ENCODE results near the gene FIGN. TPM values are rescaled to one million over a fixed set of nuclear protein-coding genes. Genes with fewer than 3 reads are reported as not detected.

FIGN gene
- total and polyA plus RNA-seq, 2 of the 13 experiments (the other 11 are each of a cell fraction or from before 2014, with no cell fraction given): 6.6 to 6.7 TPM

DNA sequence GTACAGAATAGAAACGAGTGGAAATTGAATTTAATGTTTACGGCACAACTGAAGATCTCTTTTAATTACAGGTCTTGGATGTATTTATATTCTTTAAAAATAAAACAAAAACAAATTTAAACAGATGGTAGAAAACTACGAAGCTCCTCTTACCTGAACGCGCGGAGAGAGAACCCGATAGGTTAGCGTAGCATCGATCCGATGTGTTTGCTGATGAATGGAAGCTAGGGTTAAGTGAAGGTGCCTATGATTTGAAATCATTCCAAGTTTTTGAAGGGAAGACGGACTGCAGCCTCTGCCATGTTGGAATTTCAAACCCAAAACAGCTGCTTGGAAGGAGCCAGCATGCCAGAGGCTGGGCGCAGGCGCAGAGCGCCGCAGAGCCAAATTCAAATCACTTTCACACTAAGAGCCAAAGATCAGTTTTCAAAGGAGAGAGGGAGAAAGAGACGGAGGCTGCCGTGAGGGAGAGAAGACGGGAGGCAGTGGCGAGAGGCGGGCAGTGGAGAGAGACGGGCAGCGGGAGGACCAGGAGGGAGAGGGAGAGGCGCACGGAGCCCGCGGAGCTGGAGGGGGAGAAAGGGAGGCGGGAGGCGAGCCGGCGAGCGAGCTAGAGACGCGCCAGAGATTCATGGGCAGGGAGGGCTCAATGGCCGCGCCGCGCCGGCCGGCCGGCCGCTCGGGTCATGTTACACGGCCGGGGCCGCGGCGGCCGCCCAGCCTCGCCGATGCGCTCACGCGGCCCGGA is at the start of gene FIGN (continued):
- TF ChIP-seq, protein P1, sequence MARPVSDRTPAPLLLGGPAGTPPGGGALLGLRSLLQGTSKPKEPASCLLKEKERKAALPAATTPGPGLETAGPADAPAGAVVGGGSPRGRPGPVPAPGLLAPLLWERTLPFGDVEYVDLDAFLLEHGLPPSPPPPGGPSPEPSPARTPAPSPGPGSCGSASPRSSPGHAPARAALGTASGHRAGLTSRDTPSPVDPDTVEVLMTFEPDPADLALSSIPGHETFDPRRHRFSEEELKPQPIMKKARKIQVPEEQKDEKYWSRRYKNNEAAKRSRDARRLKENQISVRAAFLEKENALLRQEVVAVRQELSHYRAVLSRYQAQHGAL (CRISPR knock-in tag; IDR thresholded peaks at IDR 0.05; ENCODE audit: not compliant biosample characterization): no peak
- no peak for TF ChIP-seq ATF7 (IDR thresholded peaks at IDR 0.05)
- no peak for TF ChIP-seq ATF7 (CRISPR knock-in tag; IDR thresholded peaks at IDR 0.05)
- 0 out of 2 replicates have a peak, but pooled peaks have one; percentile 68 for TF ChIP-seq RARG (CRISPR knock-in tag; IDR thresholded peaks at IDR 0.05; ENCODE audit: low read depth)
- TF ChIP-seq ELF3 (CRISPR knock-in tag; IDR thresholded peaks at IDR 0.05): peak; percentile 33
- no peak; the same call in 1 of the 2 replicates for TF ChIP-seq FOXP1 (IDR thresholded peaks at IDR 0.05)
- TF ChIP-seq FOXP1 (CRISPR knock-in tag; IDR thresholded peaks at IDR 0.05): no peak
- no peak for TF ChIP-seq RARA (CRISPR knock-in tag; IDR thresholded peaks at IDR 0.05)
- TF ChIP-seq ZNF224 (CRISPR knock-in tag; IDR thresholded peaks at IDR 0.05): no peak
- no peak for TF ChIP-seq KDM6A (CRISPR knock-in tag; IDR thresholded peaks at IDR 0.05; ENCODE audit: low read depth)
- no peak; the same call in 1 of the 2 replicates for TF ChIP-seq ZSCAN20 (CRISPR knock-in tag; IDR thresholded peaks at IDR 0.05; ENCODE audit: borderline replicate concordance)
- TF ChIP-seq, protein P2, sequence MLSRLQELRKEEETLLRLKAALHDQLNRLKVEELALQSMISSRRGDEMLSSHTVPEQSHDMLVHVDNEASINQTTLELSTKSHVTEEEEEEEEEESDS (CRISPR knock-in tag; IDR thresholded peaks at IDR 0.05; ENCODE audit: borderline replicate concordance): peak; percentile 80; the same call in 1 of the 2 replicates
- TF ChIP-seq HMGA1 (CRISPR knock-in tag; conservative IDR thresholded peaks at IDR 0.05): no peak; the same call in 1 of the 2 replicates
- TF ChIP-seq MXI1 (IDR thresholded peaks at IDR 0.05; ENCODE audit: borderline replicate concordance, low read depth, low read length): peak; percentile 40; the same call in 1 of the 3 replicates
- TF ChIP-seq EZH2 (conservative IDR thresholded peaks at IDR 0.05; ENCODE audit: low read depth, low read length): no peak
- TF ChIP-seq SKI (IDR thresholded peaks at IDR 0.05; ENCODE audit: partially characterized antibody): peak; percentile 20
- no peak for TF ChIP-seq FLYWCH1 (CRISPR knock-in tag; IDR thresholded peaks at IDR 0.05)
- TF ChIP-seq, protein P3, sequence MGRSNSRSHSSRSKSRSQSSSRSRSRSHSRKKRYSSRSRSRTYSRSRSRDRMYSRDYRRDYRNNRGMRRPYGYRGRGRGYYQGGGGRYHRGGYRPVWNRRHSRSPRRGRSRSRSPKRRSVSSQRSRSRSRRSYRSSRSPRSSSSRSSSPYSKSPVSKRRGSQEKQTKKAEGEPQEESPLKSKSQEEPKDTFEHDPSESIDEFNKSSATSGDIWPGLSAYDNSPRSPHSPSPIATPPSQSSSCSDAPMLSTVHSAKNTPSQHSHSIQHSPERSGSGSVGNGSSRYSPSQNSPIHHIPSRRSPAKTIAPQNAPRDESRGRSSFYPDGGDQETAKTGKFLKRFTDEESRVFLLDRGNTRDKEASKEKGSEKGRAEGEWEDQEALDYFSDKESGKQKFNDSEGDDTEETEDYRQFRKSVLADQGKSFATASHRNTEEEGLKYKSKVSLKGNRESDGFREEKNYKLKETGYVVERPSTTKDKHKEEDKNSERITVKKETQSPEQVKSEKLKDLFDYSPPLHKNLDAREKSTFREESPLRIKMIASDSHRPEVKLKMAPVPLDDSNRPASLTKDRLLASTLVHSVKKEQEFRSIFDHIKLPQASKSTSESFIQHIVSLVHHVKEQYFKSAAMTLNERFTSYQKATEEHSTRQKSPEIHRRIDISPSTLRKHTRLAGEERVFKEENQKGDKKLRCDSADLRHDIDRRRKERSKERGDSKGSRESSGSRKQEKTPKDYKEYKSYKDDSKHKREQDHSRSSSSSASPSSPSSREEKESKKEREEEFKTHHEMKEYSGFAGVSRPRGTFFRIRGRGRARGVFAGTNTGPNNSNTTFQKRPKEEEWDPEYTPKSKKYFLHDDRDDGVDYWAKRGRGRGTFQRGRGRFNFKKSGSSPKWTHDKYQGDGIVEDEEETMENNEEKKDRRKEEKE (IDR thresholded peaks at IDR 0.05): no peak
- peak; percentile 11; the same call in 1 of the 2 replicates for TF ChIP-seq ZNF598 (CRISPR knock-in tag; IDR thresholded peaks at IDR 0.05; ENCODE audit: borderline replicate concordance)
- TF ChIP-seq BCL6 (CRISPR knock-in tag; IDR thresholded peaks at IDR 0.05): no peak; the same call in 1 of the 2 replicates
- TF ChIP-seq, protein P4, sequence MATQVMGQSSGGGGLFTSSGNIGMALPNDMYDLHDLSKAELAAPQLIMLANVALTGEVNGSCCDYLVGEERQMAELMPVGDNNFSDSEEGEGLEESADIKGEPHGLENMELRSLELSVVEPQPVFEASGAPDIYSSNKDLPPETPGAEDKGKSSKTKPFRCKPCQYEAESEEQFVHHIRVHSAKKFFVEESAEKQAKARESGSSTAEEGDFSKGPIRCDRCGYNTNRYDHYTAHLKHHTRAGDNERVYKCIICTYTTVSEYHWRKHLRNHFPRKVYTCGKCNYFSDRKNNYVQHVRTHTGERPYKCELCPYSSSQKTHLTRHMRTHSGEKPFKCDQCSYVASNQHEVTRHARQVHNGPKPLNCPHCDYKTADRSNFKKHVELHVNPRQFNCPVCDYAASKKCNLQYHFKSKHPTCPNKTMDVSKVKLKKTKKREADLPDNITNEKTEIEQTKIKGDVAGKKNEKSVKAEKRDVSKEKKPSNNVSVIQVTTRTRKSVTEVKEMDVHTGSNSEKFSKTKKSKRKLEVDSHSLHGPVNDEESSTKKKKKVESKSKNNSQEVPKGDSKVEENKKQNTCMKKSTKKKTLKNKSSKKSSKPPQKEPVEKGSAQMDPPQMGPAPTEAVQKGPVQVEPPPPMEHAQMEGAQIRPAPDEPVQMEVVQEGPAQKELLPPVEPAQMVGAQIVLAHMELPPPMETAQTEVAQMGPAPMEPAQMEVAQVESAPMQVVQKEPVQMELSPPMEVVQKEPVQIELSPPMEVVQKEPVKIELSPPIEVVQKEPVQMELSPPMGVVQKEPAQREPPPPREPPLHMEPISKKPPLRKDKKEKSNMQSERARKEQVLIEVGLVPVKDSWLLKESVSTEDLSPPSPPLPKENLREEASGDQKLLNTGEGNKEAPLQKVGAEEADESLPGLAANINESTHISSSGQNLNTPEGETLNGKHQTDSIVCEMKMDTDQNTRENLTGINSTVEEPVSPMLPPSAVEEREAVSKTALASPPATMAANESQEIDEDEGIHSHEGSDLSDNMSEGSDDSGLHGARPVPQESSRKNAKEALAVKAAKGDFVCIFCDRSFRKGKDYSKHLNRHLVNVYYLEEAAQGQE (IDR thresholded peaks at IDR 0.05; ENCODE audit: borderline replicate concordance in 1 of 2, low read depth in 1 of 2, low read length in 2 of 2): peak in 1 of 2 experiments; percentile 30; a peak in 1 of 4 replicates
- no peak for TF ChIP-seq U2AF2 (IDR thresholded peaks at IDR 0.05; ENCODE audit: low read depth, low read length)
- TF ChIP-seq ZNF547 (CRISPR knock-in tag; IDR thresholded peaks at IDR 0.05): no peak; the same call in 1 of the 2 replicates

Measured in HepG2 (cell line).